Suprapubic skin (tissue), 4 donors: ENCODE results near the gene ARHGDIB. TPM values are rescaled to one million over a fixed set of nuclear protein-coding genes. Genes with fewer than 3 reads are reported as not detected.

ENCODE experiments used
- DNase-seq, 2 donors: peaks; one replicate each; pipeline ENCODE4 v3.0.0-alpha.2; 2019; ENCODE audit warnings: low spot score in 2 of 2
- H3K27ac ChIP-seq: fragments of 200-600 bp; sonication (generic); one replicate; pipeline ENCODE4 v1.5.1; 2019
- H3K27me3 ChIP-seq: fragments of 200-600 bp; sonication (generic); one replicate; pipeline ENCODE4 v1.5.1; 2019
- H3K36me3 ChIP-seq: fragments of 200-600 bp; sonication (generic); one replicate; pipeline ENCODE4 v1.5.1; 2019
- H3K4me1 ChIP-seq: fragments of 200-600 bp; sonication (generic); one replicate; pipeline ENCODE4 v1.5.1; 2019
- H3K4me3 ChIP-seq: fragments of 200-600 bp; sonication (generic); one replicate; pipeline ENCODE4 v1.5.1; 2019; ENCODE audit warnings: mild to moderate bottlenecking
- H3K9me3 ChIP-seq: fragments of 200-600 bp; sonication (generic); one replicate; pipeline ENCODE4 v1.5.1; 2019
- CTCF ChIP-seq, 2 donors: fragments of 200-600 bp in 1 of 2; fragments of 450-650 bp in 1 of 2; sonication (generic) in 1 of 2; IDR thresholded peaks; one replicate each; pipeline ENCODE4 v1.5.1; 2016 to 2019; ENCODE audit warnings: antibody characterized with exemption in 2 of 2, mild to moderate bottlenecking in 1 of 2, moderate library complexity in 1 of 2
- EP300 ChIP-seq: sonication (generic); formaldehyde crosslinking; IDR thresholded peaks from one replicate; pipeline ENCODE4 v1.6.1; 2017; ENCODE audit warnings: antibody characterized with exemption
- POLR2A ChIP-seq, 2 donors: fragments of 450-650 bp; IDR thresholded peaks; one replicate each; pipeline ENCODE4 v1.6.1; 2017; ENCODE audit warnings: antibody characterized with exemption in 2 of 2, mild to moderate bottlenecking in 2 of 2, moderate library complexity in 2 of 2
- POLR2AphosphoS5 ChIP-seq, 3 donors: sonication (generic); formaldehyde crosslinking; IDR thresholded peaks; one replicate each; pipeline ENCODE4 v1.6.1; 2017; ENCODE audit warnings: antibody characterized with exemption in 3 of 3
- WGBS: methylation state at CpG from one replicate; pipeline ENCODE4 v1.1.5; 2018; 5-methylcytosine and 5-hydroxymethylcytosine counted together
- total RNA-seq, 4 donors: library from RNA; depleted of rRNA; stranded (reverse); fragments of >200 nt; gene quantifications; one replicate each; pipeline ENCODE4 v1.1.0, GENCODE V29; 2016

ARHGDIB gene
- total RNA-seq, 4 donors from 2014 or later: 74.7 to 109 (median 85.4) TPM

- no peak overlapping the region for H3K4me3 ChIP-seq
- peaks cover 28% of the 10 kb centered on the region for H3K4me1 ChIP-seq
- WGBS: 38% methylated on average over 7 of the region's 7 CpGs
- H3K36me3 ChIP-seq: no peaks in the 10 kb centered on the region
- no peak for TF ChIP-seq EP300
- no peak for TF ChIP-seq CTCF (IDR thresholded peaks at IDR 0.05)
- TF ChIP-seq POLR2A (IDR thresholded peaks at IDR 0.05): no peak
- no peak for TF ChIP-seq POLR2AphosphoS5 (IDR thresholded peaks at IDR 0.05)
- peak overlapping the region; percentile 35 for H3K27ac ChIP-seq
- no peaks in the 10 kb centered on the region for H3K27me3 ChIP-seq
- H3K9me3 ChIP-seq: no peaks in the 10 kb centered on the region
- DNase-seq: no peak
Measured at GRCh38 chr12:14896521-14897169, 64.8 kb downstream of the ARHGDIB start.

- Histone ChIP-seq H3K27ac (peak overlapping the region; percentile 81), H3K4me3 (no peak overlapping the region), H3K36me3 (no peaks in the 10 kb centered on the region), H3K27me3 (no peaks in the 10 kb centered on the region), H3K9me3 (no peaks in the 10 kb centered on the region), H3K4me1 (peaks cover 32% of the 10 kb centered on the region)
- TF ChIP-seq POLR2AphosphoS5 (IDR thresholded peaks at IDR 0.05) (no peak), CTCF (IDR thresholded peaks at IDR 0.05) (no peak), EP300 (no peak), POLR2A (IDR thresholded peaks at IDR 0.05) (no peak)
- no peak for DNase-seq
- WGBS: 47% methylated on average over 5 of the region's 5 CpGs
Measured at GRCh38 chr12:14893506-14894250, 67.7 kb downstream of the ARHGDIB start.

GRCh38 chr12:14892726-14893505 is 68.5 kb downstream of the ARHGDIB start:
- Histone ChIP-seq H3K4me3 (no peak overlapping the region), H3K27ac (peak overlapping the region; percentile 81), H3K4me1 (peaks cover 32% of the 10 kb centered on the region), H3K36me3 (no peaks in the 10 kb centered on the region), H3K27me3 (no peaks in the 10 kb centered on the region), H3K9me3 (no peaks in the 10 kb centered on the region)
- peak in 1 of 2 donors; percentile 73 for DNase-seq
- no peak for TF ChIP-seq POLR2AphosphoS5 (IDR thresholded peaks at IDR 0.05)
- TF ChIP-seq CTCF (IDR thresholded peaks at IDR 0.05): no peak
- TF ChIP-seq EP300: no peak
- no peak for TF ChIP-seq POLR2A (IDR thresholded peaks at IDR 0.05)
- WGBS: 68% methylated on average over 7 of the region's 7 CpGs

Other genes starting within 250 kb of the ARHGDIB start
- 10 to 100 TPM; 16.7 to 24.4 (median 19.7) TPM for gene WBP11, start 158.1 kb downstream of the ARHGDIB start, total RNA-seq
- gene C12orf60, start 157.9 kb downstream of the ARHGDIB start, total RNA-seq: under 1 TPM in 2 of 4 donors, not detected in 2; 0.31 to 0.83 TPM
- gene SMCO3, start 147.4 kb downstream of the ARHGDIB start, total RNA-seq: not detected
- 1 to 10 TPM in 1 of 4 donors, under 1 TPM in 2, not detected in 1; 0.17 to 1.3 (median 0.42) TPM for gene ART4, start 118.1 kb downstream of the ARHGDIB start, total RNA-seq
- gene MGP, start 75.7 kb downstream of the ARHGDIB start, total RNA-seq: 100 to 1,000 TPM in 1 of 4 donors, 10 to 100 TPM in 3; 43.5 to 135 (median 58.3) TPM
- gene ERP27, start 23.1 kb downstream of the ARHGDIB start, total RNA-seq: 1 to 10 TPM in 1 of 4 donors, under 1 TPM in 2, not detected in 1; 0.21 to 2.5 (median 0.91) TPM
- gene PDE6H, start 11.4 kb upstream of the ARHGDIB start, total RNA-seq: not detected